HG03175 (cell line): ENCODE data around the gene HIVEP3.

Experiments used
- ATAC-seq: cut with Tn5 transposase; IDR thresholded peaks from one replicate; pipeline ENCODE4 v1.9.1; 2021; ENCODE audit warnings: mild to moderate bottlenecking, moderate library complexity; ENCODE audit not compliant: unreplicated experiment

Gene HIVEP3

GRCh38 chr1:41716188-41717130 lies 202.3 kb downstream of the HIVEP3 start:
- no peak for ATAC-seq

GRCh38 chr1:41715441-41716095 lies 203.2 kb downstream of the HIVEP3 start:
- no peak for ATAC-seq

GRCh38 chr1:41714638-41715389 lies 203.9 kb downstream of the HIVEP3 start:
- no peak for ATAC-seq

DNA sequence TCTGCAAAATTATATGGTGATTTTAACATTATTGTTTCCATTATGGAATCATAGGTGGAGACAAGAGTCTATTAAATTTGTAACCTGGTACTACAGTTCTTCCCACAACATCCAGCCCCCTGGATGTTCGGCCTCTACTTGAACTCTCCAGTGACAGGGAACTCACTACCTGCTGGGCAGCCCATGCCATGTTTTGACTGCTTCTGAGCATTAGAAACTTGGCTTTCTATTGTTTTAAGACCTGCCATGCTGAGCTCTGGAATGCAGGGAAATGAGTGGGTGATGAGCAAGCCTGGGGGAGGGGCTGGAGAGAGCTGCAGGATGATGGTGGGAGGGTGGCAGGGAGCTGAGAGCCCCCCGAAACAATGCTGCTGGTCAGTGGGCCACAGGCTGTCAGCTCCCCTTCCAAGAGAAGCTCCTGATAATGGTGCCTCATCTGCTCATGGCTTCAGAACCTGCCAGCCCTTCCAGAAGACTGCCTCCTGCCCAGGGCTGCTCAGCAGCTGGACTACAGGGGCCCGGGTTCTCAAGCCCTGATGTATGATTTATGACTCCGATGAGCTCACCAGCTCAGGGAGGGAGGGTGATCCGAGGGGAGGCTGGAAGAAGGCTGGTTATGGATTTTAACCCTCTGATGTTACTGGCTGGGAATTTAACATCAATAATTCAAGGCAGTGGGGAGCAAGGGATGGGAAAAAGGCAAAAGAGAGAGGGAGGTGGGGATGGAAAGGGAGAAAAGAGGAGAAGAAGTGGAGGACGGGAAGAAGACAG lies 205.0 kb downstream of the HIVEP3 start:
- ATAC-seq = no peak

- no peak for ATAC-seq
Observed at GRCh38 chr1:41713141-41713540, 205.6 kb downstream of the HIVEP3 start.

DNA sequence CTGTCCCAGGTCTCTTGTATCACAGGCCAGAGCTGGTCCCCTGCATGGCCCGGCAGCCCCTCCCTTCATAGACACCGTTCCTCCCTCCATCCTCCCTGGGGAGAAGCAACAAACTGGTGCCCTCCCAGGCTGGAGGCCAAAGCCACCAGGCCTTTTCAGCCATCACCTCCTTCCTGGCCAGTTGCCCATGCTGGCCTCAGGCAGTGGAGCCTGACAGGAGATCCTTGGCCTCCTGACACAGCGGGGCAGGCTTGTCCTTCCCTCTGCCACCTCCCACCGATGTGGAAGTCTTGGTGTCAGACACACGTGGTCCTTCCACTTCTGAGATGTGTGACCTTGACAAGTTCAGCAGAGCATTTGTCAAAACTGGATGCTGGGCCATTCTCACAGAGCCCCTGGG lies 206.0 kb downstream of the HIVEP3 start:
- no peak for ATAC-seq

DNA sequence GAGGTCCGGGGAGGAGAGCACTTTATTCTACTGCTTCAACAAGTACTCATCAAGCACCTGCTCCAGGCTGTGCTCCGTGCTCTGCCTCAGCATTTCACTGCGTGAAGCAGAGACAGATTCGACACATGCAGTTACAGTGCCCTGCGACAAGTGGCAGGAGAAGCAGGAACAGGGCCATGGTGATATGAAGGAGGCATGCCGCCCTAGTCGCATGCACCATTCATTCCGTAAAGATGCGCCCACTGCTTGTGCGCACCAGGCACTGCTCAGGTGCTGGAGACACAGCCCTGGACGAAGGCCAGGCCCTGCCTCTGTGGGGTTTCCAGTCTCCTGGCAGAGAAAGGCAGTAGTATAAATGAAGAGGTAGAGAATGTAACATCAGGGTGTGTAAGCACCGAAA lies 206.6 kb downstream of the HIVEP3 start:
- ATAC-seq = no peak

DNA sequence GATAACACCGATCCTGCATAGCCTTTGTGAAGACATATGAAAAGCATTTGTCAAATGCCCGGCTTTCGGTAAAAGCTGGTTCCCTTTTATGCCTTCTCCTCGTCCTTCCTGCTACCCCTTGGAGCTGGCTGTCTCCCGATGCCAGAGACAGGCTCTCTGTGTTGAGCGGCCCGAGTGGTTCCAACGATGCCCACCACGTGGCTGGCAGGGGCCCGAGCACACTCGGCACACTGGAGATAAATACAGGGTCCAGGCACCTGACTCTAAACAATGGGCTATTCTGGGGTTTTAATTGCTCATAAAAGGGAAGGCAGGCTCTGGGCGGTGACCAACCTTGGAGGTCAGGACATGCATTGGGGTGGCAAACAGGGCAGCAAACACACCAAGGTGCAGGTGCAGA lies 207.1 kb downstream of the HIVEP3 start:
- ATAC-seq = no peak

DNA sequence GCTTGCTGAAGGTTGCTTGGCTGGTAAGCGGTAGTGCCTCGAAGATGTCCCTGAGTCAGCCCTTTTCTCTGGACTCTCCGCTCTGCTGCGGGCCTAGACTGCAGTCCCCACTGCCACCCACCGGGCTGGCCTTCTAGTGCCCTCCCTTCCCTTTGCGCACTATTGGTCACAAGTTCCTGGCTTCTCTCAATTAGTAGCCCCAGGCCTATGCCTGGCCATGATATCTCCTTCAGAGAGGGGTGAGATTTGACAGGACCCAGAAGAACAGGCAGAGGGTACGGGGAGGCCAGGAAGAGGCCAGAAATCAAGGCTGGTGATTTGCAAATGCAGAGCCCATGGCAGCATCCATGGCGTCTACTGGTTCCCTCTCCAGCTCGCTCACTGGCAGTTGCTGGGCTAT lies 207.7 kb downstream of the HIVEP3 start:
- no peak for ATAC-seq

- no peak for ATAC-seq
Observed at GRCh38 chr1:41709873-41710272, 208.8 kb downstream of the HIVEP3 start.

GRCh38 chr1:41709331-41709730 lies 209.4 kb downstream of the HIVEP3 start:
- ATAC-seq = no peak

DNA sequence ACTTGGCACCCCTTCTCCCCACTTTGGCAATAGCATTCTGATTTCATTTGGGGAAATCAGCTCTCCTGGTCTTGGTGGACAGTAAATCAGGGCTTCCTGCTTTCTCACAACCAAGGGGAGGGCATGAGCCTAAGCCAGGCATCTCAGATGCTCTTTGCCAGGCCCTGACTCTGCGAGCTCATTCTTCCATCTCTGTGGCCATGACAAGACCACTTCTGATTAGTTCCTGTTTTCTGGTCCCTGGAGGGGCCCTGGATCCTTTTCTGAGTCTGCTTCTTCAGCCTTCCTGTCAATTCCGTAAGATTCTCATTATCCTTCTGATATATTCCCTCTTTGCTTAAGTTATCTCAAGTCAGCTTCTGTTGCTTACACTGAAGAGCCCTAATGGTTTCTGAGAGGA lies 210.4 kb downstream of the HIVEP3 start:
- ATAC-seq = no peak

DNA sequence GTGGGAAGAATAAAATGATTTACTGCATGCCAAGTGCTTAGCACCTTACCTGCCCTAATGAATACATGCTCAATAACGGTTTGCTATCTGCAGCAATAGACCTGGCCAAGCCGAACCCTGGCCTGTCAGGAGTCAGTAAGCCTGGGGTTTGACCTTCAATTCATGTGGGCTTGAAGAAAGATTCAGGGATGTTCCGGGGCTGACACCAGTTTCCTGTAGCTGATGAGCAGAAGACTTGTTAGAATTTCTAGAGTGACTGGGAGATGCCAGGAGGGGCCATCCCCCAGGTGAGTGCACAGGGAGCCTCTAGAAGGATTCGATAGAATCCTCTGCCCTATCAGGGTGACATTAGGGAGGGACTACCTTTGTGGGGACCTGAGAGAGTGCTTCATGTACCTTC lies 210.9 kb downstream of the HIVEP3 start:
- ATAC-seq = no peak

- no peak for ATAC-seq
Observed at GRCh38 chr1:41705798-41706197, 212.9 kb downstream of the HIVEP3 start.

GRCh38 chr1:41704196-41704595 lies 214.5 kb downstream of the HIVEP3 start:
- no peak for ATAC-seq

DNA sequence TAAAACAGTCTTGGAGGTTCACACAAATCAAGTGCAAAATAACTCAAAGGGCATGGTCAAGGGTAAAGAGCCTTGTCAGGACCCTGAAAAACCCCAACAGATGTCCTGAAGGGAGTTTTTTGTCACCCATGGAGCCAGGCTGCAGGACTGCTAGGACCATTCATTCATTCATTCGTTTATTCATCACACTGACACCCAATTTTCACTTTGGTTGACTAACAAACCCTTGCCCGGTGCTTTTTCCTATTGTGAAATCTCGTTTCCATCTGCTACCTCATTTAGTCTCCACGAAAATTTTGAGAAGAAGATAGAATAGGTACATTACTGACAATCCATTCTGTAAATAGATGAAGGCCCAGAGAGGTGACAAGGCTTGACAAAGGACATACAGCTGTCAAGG lies 216.0 kb downstream of the HIVEP3 start:
- no peak for ATAC-seq

- no peak for ATAC-seq
Observed at GRCh38 chr1:41700986-41701535, 217.7 kb downstream of the HIVEP3 start.

- no peak for ATAC-seq
Observed at GRCh38 chr1:41700581-41700980, 218.1 kb downstream of the HIVEP3 start.

GRCh38 chr1:41699861-41700248 lies 218.9 kb downstream of the HIVEP3 start:
- ATAC-seq = no peak
